Activated T-helper 2 cell treated with anti-CD3 and anti-CD28 coated beads, Interferon-gamma antibody, Interleukin-2, Interleukin-4, amounts not matched to agents 10 μg/mL and 5 μg/mL and 100 μg/mL, durations not matched to agents 14 hours and 24 hours and 36 hours (primary cell): Measurements from ENCODE around the gene FARP1. TPM values are rescaled to one million over a fixed set of nuclear protein-coding genes. Genes with fewer than 3 reads are reported as not detected.

ENCODE experiments used
- DNase-seq: peaks from one replicate; pipeline ENCODE4 v3.0.0; 2021; ENCODE audit warnings: low spot score
- H3K27ac Mint-ChIP-seq: one replicate; pipeline ENCODE4 v1.8.0; 2021; ENCODE audit warnings: mixed read lengths
- H3K27me3 Mint-ChIP-seq: one replicate; pipeline ENCODE4 v1.8.0; 2021; ENCODE audit warnings: low read depth, mixed read lengths
- H3K36me3 Mint-ChIP-seq: one replicate; pipeline ENCODE4 v1.8.0; 2021; ENCODE audit warnings: low read depth, mixed read lengths
- H3K4me1 Mint-ChIP-seq: one replicate; pipeline ENCODE4 v1.8.0; 2021; ENCODE audit warnings: low read depth, mixed read lengths
- H3K4me3 Mint-ChIP-seq: one replicate; pipeline ENCODE4 v1.8.0; 2021; ENCODE audit warnings: low read depth, mild to moderate bottlenecking, moderate library complexity, mixed read lengths
- H3K9me3 Mint-ChIP-seq: one replicate; pipeline ENCODE4 v1.8.0; 2021; ENCODE audit warnings: mixed read lengths
- intact Hi-C: fragments of 100-400 bp; cut with micrococcal nuclease; formaldehyde crosslinking; loops from one replicate; pipeline ENCODE4 v1.15.1; 2023
- total RNA-seq: library from RNA; stranded (reverse); gene quantifications from 2 replicates; pipeline ENCODE4 v1.2.3, GENCODE V29; 2022

Gene FARP1
- total RNA-seq, 1 donor from 2014 or later = 0.89 TPM

- Mint-ChIP-seq H3K9me3 (no peaks in the 10 kb centered on the region), H3K4me1 (no peaks in the 10 kb centered on the region), H3K27me3 (no peaks in the 10 kb centered on the region), H3K4me3 (no peak overlapping the region), H3K36me3 (no peaks in the 10 kb centered on the region), H3K27ac (no peak overlapping the region)
- intact Hi-C loops = no loop called here
- DNase-seq = no peak
These were observed 157.1 kb downstream of the FARP1 start for GRCh38 chr13:98299966-98300350.

- no peaks in the 10 kb centered on the region for H3K27me3 Mint-ChIP-seq
- H3K27ac Mint-ChIP-seq = no peak overlapping the region
- intact Hi-C loops = no loop called here
- DNase-seq = no peak
- no peak overlapping the region for H3K4me3 Mint-ChIP-seq
- no peaks in the 10 kb centered on the region for H3K9me3 Mint-ChIP-seq
- no peaks in the 10 kb centered on the region for H3K36me3 Mint-ChIP-seq
- no peaks in the 10 kb centered on the region for H3K4me1 Mint-ChIP-seq
These were observed 158.2 kb downstream of the FARP1 start for GRCh38 chr13:98300956-98301641.

GRCh38 chr13:98301721-98302120 lies 158.8 kb downstream of the FARP1 start:
- H3K36me3 Mint-ChIP-seq = no peaks in the 10 kb centered on the region
- no peak overlapping the region for H3K27ac Mint-ChIP-seq
- no peaks in the 10 kb centered on the region for H3K9me3 Mint-ChIP-seq
- no peak overlapping the region for H3K4me3 Mint-ChIP-seq
- DNase-seq = no peak
- no peaks in the 10 kb centered on the region for H3K4me1 Mint-ChIP-seq
- no peaks in the 10 kb centered on the region for H3K27me3 Mint-ChIP-seq
- intact Hi-C loops = no loop called here

GRCh38 chr13:98303858-98304257 lies 161.0 kb downstream of the FARP1 start:
- Mint-ChIP-seq H3K4me1 (no peaks in the 10 kb centered on the region), H3K27ac (no peak overlapping the region), H3K27me3 (no peaks in the 10 kb centered on the region), H3K9me3 (no peaks in the 10 kb centered on the region), H3K36me3 (no peaks in the 10 kb centered on the region), H3K4me3 (no peak overlapping the region)
- intact Hi-C loops = no loop called here
- no peak for DNase-seq

- no peaks in the 10 kb centered on the region for H3K4me1 Mint-ChIP-seq
- H3K4me3 Mint-ChIP-seq = no peak overlapping the region
- H3K9me3 Mint-ChIP-seq = no peaks in the 10 kb centered on the region
- intact Hi-C loops = no loop called here
- no peak overlapping the region for H3K27ac Mint-ChIP-seq
- no peaks in the 10 kb centered on the region for H3K36me3 Mint-ChIP-seq
- DNase-seq = no peak
- H3K27me3 Mint-ChIP-seq = no peaks in the 10 kb centered on the region
These were observed 162.8 kb downstream of the FARP1 start for GRCh38 chr13:98305670-98306069.

GRCh38 chr13:98307463-98308085 lies 164.7 kb downstream of the FARP1 start:
- no peak overlapping the region for H3K27ac Mint-ChIP-seq
- no peaks in the 10 kb centered on the region for H3K36me3 Mint-ChIP-seq
- H3K4me3 Mint-ChIP-seq = no peak overlapping the region
- H3K27me3 Mint-ChIP-seq = no peaks in the 10 kb centered on the region
- no peaks in the 10 kb centered on the region for H3K9me3 Mint-ChIP-seq
- intact Hi-C loops = no loop called here
- DNase-seq = no peak
- no peaks in the 10 kb centered on the region for H3K4me1 Mint-ChIP-seq

- no peaks in the 10 kb centered on the region for H3K4me1 Mint-ChIP-seq
- no peak for DNase-seq
- H3K36me3 Mint-ChIP-seq = no peaks in the 10 kb centered on the region
- H3K9me3 Mint-ChIP-seq = no peaks in the 10 kb centered on the region
- no peak overlapping the region for H3K4me3 Mint-ChIP-seq
- no peaks in the 10 kb centered on the region for H3K27me3 Mint-ChIP-seq
- H3K27ac Mint-ChIP-seq = no peak overlapping the region
- intact Hi-C loops = no loop called here
These were observed 165.4 kb downstream of the FARP1 start for GRCh38 chr13:98308086-98308911.

- H3K27ac Mint-ChIP-seq = no peak overlapping the region
- H3K4me3 Mint-ChIP-seq = no peak overlapping the region
- no peak for DNase-seq
- no peaks in the 10 kb centered on the region for H3K36me3 Mint-ChIP-seq
- no peaks in the 10 kb centered on the region for H3K4me1 Mint-ChIP-seq
- H3K27me3 Mint-ChIP-seq = no peaks in the 10 kb centered on the region
- intact Hi-C loops = no loop called here
- H3K9me3 Mint-ChIP-seq = no peaks in the 10 kb centered on the region
These were observed 166.9 kb downstream of the FARP1 start for GRCh38 chr13:98309569-98310335.

GRCh38 chr13:98310485-98311199 lies 167.7 kb downstream of the FARP1 start:
- no peak overlapping the region for H3K4me3 Mint-ChIP-seq

GRCh38 chr13:98311200-98311548 lies 168.3 kb downstream of the FARP1 start:
- no peak for DNase-seq
- Mint-ChIP-seq H3K4me1 (no peaks in the 10 kb centered on the region), H3K27me3 (no peaks in the 10 kb centered on the region), H3K4me3 (no peak overlapping the region), H3K36me3 (no peaks in the 10 kb centered on the region), H3K9me3 (no peaks in the 10 kb centered on the region), H3K27ac (no peak overlapping the region)
- intact Hi-C loops = no loop called here

More at GRCh38 chr13:98310485-98311199, 167.7 kb downstream of the FARP1 start:
- no peak overlapping the region for H3K27ac Mint-ChIP-seq
- no peak for DNase-seq
- no peaks in the 10 kb centered on the region for H3K27me3 Mint-ChIP-seq
- H3K9me3 Mint-ChIP-seq = no peaks in the 10 kb centered on the region
- H3K36me3 Mint-ChIP-seq = no peaks in the 10 kb centered on the region
- no peaks in the 10 kb centered on the region for H3K4me1 Mint-ChIP-seq
- intact Hi-C loops = no loop called here

GRCh38 chr13:98312606-98313005 lies 169.7 kb downstream of the FARP1 start:
- H3K4me1 Mint-ChIP-seq = no peaks in the 10 kb centered on the region
- DNase-seq = no peak
- H3K27ac Mint-ChIP-seq = no peak overlapping the region
- H3K27me3 Mint-ChIP-seq = no peaks in the 10 kb centered on the region
- no peaks in the 10 kb centered on the region for H3K9me3 Mint-ChIP-seq
- intact Hi-C loops = no loop called here
- no peaks in the 10 kb centered on the region for H3K36me3 Mint-ChIP-seq
- no peak overlapping the region for H3K4me3 Mint-ChIP-seq
